Ureter (tissue), 1 donor: ENCODE results near the gene POLN. TPM values are rescaled to one million over a fixed set of nuclear protein-coding genes. Genes with fewer than 3 reads are reported as not detected.

Experiments used
- DNase-seq: peaks from one replicate; pipeline ENCODE4 v3.0.0-alpha.2; 2020; ENCODE audit warnings: low spot score
- total RNA-seq: library from RNA; stranded (reverse); gene quantifications from one replicate; pipeline ENCODE4 v1.2.4, GENCODE V29; 2023
- donor health status: DM: yes; HTN: yes; CAD: no.

POLN gene
- total RNA-seq, 1 donor from 2014 or later, result 3.1 TPM

DNA sequence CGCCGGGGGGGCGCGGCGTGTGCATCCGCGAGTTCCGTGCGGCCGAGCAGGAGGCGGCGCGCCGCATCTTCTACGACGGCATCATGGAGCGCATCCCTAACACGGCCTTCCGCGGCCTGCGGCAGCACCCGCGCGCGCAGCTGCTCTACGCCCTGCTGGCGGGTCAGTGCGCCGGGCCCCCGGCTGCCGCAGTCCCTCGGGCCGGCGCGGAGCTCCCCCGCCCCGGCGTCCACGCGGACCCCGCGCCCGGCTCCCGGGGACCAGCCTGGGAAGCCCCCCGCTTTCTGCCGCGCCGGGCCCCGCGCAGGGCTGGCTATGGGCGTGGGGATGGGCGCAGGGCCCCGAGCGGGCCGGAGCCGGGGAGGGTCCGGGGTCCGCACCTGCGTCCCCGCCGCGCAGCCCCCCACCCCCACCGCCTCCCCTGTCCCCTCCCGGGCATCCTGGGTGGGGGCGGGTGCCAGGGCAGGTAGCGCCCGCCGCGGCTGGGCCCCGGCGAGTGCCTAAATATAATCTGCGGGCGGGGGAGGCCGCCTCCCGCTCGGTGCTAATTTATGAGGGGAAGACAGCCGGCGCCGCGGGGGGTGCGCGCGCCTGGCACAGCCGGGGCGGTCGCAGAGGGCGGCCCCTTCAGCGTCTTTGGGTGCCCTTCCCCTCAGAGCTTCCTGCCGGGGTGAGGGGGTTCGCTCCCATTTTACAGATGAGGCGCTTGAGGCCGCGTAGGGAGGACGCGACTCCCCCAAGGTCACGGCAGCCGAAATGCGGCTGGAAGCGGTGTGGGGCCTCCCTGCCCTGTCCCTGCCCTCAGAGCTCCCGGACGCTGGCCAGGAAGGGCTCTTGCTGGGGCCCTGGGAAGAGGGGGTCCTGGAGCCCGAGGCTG is 182.0 kb downstream of the POLN start:
- DNase-seq, result no peak

DNA sequence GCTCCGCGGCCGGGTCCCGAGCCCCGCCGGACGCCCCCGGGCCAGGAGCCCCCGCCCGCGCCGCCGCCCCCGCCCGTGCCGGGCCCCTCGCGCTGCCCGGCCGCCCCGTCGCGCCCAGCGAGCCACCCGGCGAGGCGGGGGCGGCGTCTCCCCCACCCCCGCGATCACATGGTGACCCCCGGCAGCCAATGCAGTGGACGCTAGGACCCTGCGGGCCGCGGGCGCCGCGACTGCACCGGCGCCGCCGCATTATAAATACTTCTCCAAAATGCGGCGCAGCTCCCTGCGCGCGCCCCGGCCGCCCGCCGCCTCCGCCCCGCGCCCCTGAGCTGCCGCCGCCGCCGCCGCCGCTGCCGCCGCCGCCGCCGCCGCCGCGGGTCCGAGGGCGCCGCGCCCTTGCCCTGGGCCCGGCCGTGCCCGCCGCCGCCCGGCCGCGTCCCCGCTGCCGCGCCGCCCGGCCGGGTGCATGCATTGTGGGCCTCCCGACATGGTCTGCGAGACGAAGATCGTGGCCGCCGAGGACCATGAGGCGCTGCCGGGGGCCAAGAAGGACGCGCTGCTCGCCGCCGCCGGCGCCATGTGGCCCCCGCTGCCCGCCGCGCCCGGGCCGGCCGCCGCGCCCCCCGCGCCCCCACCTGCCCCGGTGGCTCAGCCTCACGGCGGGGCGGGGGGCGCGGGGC is 182.7 kb downstream of the POLN start, which contains the start of gene NAT8L:
NAT8L (plus strand) TSS at position 282 of the 680 bp plus-strand sequence; CDS start at position 467, 185 bp downstream.
- DNase-seq, result no peak

DNA sequence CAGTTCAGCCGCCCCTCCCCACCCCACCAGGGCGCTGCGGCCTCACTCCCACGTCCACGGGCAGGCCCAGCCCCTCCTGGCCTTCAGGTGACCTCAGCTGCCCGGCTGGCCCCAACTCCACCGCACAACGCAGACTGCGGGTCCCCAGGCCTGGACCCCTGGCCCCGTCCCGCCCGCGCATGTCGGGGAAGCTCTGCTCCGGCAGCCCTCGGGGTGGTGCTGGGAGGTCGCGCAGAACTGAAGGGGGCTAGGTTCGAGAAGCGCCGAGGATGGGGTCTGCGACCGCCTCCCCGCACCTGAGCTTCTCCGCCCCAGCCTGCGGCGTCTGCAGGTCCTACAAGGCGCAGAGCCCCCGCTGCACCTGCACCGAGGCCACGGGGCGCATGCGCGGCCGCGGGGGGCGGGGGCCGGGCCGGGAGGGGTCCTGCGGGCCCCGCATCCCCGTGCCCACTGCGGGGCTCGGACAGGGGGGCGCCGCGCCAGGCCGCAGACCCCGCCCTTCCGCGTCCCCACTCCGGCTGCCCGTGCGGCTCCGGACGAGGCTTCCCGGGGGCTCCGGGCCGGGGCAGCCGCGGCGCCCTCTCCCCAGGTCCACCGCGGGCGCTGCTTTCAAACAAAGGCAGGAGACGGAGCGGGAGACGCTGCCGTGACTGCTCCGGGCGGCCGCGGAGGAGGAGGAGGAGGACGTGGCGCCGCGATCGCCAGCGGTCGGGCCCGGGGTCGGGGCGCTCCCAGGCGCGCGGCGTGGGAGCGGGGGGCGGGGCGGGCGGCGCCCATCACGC is 183.5 kb downstream of the POLN start:
- DNase-seq, result no peak

DNA sequence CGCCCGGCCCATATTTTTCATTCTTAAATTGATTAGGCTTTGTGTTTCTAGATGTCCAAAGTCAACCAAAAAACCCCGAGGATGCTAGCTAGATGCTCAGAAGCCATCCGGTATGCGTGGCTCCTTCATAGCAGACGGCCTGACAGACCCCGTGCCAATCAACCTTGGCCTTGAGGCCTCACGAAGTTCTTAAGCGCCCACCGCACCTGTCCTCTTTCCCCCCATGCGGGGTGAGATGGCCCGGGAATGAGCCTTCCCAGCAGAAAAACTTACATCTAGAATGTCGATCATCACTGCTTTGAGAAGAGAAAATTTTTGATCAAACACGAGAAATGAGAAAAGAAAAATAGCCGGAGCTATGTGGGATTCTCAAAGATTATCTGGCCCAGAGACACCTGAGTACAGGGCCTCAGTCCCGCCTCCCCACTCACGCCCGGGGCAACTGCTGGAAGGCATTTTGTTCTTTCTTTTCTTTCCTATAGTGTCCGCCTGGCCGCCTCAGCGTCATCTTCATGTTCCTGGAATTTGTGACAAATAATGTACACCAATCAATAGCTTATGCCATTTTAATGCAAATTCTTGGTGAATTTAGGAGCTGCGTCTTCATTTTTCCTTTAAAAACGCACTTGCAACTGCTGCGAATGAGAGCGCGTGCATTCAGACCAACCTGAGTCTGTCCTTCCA is 184.4 kb downstream of the POLN start:
- DNase-seq, result no peak

DNA sequence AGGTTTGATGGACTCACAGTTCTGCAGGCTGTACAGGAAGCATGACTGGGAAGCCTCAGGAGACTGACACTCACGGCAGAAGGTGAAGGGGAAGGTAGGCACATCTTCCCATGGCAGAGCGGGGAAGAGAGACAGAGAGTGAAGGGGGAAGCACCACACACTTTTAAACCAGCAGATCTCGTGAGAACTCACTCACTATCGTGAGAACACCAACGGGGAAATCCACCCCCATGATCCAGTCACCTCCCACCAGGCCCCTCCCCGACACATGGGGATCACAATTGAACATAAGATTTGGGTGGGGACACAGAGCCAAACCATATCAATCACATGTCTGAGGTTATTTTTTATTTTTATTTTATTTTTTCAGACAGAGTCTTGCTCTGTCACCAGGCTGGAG is 187.7 kb downstream of the POLN start:
- no peak for DNase-seq

DNA sequence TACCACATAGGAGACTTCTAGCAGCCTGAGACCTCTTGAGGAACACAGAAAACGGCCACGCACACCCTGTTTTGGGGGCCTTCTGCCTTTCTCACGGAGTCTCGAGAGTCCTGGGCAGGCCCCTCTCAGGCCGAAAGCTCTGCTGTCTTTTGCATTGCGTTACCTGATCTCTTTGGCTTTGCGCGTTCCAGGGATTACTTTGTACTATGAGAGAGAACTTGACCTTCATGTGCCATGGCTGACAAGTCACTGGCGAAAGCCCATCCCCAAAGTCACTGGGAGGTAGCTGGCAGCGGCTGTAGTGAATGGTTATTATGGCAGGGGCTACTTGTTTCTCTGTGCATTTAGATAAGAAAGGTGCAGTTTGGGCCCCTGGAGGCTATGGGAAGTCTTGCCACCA is 190.8 kb downstream of the POLN start:
- no peak for DNase-seq

DNA sequence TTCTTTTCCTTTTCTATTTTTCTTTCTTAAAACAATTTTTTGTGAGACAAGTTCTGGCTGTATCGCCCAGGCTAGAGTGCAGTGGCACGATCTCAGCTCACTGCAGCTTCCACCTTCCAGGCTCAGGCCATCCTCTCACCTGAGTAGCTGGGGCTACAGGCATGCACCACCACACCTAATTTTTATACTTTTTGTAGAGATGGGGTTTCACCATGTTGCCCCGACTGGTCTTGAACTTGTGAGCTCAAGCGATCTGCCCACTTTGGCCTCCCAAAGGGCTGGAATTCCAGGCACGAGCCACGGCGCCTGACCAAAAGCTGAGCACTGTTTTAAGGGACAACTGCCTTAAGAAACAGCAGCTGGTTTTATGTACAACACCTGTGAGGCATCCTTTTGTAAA is 192.1 kb downstream of the POLN start:
- no peak for DNase-seq

DNA sequence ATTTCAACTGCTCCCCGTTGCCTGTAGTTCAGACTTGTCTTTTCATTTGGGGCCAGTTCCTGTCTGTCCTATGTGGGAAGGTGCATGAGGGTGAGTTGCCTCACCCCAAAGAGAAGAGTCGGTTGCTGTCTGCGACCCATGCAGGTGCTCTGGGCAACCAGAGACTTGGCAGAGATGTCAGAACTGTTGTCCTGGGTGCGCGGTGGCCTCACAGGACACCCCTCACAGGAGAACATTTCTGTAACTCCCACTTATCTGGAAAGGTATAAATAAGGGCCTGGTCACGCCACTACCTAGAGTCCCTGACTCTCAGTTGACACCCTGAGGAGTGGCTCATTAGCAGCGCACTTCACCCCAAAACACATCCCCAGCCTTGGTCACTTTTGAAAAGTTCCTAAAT is 192.5 kb downstream of the POLN start:
- no peak for DNase-seq

DNA sequence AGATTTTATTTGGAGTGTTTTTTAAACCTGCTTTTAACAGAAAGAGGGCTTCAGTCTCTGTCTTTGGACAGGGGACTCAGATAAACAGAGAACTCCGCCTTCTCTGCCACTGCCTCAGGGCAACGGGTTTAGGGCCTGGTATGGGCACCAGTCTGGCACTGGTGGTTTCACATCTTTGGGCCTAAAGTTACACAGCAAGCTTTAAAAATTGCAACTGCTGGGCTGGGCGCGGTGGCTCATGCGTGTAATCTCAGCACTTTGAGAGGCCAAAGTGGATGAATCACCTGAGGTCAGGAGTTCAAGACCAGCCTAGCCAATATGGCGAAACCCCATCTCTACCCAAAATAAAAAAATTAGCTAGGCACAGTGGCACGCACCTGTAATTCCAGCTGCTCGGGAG is 193.1 kb downstream of the POLN start:
- DNase-seq, result no peak

DNA sequence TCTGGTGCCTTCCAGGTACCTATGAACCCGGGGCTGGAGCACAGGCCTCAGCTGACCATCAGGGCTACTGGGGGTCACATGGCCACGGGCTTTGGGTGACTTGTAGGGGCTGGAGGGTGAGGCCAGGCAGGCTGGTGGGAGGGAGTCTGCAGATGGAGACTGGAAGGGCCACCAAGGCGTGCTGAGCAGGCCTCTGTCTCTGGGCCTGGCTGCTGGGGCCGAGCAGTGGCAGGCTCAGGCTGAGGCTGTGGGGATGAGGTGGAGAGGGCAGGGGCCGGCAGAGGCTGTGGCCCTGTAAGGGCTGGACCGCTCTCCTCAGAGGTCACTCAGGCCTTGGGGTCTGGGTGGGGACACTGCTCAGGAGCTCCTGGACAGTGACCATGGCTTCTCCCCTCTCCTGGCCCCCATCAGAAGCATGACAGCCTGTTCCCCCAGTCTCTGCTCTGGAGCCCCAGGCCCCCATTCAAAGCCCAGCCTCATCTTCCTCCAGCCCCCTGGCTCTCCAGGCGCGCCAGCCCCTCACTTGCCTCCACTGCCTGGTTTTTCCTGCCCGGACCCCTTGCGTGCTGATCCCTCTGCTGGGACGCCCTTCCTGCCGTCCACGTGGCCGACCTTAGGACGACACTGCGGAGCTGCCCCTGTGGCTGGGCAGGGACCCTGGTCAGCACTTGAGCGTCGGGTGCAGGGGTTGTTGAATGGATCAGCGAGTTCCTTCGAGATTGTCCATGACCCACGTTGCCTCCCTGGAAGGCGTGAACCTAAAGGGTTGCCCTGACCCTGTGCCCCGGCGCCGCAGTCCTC is 193.9 kb downstream of the POLN start:
- no peak for DNase-seq

DNA sequence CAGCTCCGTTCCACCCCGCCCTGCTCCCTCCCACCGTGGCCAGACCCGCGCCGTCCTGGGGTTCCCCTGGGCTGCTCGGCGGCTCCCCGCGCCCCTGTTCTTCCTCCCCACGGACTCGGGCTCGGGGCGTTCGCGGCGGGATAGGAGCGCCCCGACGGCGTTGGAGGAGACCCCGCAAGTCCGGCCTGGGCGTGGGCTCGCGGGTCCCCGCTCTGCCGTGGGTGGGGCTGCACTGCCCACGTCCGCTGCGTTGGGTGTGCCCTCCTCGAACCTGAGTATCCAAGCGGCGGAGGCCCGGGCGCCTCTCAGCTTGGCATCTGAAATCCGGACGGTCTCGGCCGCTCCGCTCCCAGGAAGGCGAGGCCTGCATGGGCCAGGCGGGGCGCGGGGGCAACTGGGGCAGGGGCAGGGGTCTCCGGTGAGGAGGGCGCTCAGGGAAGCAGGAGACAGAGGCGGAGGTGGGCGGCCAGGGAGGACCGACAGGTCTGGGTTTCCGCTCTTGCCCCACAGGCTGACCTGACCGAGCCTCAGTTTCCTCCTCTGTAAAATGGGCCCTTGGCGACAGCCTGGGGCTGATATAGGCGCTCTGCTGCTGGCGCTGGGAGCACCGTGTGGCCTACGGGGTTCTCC is 194.8 kb downstream of the POLN start:
- DNase-seq, result no peak

DNA sequence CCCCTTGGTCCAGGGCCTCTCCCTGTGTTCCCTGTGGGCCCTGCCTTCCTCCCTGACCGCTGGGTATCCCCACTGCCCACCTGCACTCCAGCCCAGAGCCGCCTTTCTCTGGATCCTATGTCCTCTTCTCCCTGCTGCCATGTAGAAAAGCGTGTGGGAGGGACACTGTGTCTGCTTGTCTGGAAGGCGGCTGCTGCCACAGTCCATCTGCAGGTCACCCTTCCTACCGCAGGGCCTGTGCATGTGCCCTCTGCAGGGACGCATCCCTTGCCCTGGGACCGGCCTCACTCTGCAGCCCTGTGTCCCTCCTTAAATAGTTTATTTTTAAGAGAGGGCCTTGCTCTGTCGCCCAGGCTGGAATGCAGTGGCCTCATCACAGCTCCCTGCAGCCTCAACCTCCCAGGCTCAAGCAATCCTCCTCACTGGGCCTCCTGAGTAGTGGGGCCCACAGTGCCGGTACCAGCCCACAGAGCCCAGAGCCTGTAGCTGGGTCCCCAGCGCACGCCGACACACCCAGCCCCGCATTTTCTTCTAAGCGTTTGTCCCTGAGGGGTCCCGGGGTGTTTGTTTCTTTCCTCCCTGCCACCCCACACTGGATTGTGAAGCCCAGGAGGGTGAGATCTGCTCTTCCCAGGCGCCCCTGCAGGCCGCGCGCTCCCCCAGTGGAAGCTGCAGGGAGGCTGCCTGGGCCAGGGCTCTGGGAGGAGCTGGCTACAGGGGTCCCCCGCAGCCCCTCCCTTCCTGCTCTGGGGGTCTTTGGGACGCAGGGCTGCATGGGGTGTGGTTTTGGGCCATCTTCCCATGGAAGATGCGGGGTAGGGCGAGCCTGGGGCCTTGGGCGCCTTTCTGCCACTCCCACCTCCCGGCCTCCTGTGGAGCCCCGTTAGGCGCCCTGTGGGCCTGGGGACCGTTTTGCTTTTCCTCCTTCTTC is 195.6 kb downstream of the POLN start:
- DNase-seq, result no peak

DNA sequence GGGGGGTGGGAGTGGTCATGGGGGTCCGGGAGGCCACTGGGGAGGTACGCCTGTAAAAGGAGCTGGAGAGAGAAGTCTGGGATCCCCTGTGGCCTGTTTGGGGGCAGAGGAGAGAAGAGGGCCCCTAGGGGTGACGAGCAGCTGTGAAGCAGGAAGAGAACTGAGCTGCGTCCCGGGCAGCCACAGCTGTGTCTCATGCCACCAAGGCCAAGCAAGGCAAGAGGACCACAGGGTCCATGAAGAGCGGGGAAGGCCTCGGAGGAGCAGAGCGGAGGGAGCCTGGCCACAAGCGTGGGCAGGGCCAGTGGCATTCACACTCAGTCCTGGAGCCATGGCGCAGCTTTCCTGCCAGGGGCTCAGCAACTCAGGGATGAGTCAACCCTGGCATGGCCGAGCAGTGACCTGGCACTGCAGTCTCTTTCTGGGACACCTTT is 196.4 kb downstream of the POLN start:
- DNase-seq, result no peak

DNA sequence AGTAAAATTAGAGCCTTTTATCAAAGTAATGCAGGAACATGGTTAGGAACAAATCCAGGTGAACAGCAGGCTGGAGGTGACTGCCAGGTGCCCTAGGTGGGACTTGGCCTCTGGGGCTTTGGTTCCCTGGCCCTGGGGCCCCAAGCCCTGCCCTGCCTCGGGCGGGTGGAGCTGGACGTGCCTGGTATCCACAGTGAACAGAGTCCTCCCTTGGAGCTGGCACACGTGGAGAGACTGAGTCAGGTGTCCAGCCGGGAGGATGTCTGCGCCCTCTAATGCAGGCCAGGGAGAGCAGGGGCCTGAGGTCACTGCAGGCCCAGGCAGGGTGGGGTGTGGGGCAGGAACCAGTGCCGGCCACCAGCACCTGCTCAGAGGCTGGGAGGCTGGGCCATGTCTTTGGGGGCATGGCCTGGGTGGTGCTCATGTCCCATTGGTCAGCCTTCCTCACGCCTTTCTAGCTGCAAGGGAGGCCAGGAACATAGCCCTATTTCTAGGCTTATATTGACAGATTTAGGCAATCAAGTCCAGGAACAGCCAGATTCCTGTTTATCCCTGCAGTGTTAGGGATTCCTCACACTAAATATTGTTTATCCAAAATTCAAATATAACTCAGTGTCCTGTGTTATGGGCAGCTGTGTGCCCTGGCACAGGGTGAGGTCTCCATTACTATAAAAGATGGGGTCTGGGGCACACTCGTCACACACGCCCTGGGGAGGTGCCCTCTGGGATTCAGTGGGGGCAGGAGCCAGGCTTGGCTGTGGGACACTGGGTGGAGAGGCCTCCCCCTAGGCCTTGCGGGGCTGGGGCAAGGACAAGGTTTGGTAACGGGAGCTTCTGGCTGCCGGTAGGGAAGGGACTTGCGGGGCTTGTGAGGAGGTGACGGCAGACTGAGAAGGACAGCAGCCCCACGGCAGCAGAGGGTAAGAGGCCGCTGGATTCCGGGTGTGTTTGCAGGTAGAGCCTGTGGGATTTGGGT is 197.1 kb downstream of the POLN start:
- DNase-seq, result no peak

DNA sequence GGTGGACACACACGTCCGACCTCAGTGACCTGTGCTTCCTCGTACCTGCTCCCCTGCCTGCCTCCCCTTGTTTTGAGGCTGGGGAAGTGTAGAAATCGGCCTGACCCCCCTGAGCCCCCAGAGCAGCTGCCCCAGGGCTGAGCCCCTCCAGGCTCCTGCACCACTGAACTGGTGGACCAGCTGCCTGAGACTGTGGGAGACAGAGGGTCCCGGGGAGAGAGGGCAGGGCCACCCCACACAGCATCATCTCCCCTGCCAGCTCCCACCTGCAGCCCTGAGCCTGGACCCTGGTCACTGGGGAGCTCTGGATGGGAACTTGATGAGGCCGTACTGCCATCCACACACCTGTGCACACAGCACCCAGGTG is 197.8 kb downstream of the POLN start:
- DNase-seq, result no peak

DNA sequence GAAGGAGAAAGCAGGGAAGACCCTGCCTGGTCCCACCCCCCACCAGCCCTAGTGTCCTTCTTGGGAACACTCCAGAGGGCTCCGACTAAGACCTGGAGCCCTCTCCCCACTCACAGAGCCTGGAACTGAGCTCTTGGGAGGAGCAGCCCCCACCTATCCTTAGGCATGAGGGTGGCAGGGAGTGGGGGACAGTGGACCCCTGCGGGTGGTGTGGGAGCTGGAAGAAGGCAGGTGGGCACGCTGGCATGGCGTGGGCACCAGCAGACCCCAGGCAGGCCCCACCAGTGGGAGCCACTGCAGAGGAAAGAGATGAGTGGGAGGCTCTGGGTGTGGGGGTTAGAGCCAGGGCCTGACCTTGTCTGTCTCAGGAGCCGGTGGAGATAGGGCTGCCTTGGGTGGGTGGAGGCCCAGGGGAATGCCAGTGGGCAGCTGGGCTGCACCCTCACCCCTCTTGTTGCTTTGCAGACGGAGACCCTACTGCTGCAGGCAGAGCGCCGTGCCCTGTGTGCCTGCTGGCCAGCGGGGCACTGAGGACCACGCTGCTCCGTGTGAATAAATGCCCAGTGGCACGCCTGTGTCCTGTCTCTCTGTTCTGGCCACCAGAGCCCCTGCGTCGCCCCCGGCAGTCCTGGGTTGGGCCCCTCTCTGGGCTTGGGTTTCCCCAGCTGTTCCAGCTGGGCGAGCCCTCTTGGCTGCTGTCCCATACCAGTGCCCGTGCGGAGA is 198.4 kb downstream of the POLN start:
- no peak for DNase-seq

DNA sequence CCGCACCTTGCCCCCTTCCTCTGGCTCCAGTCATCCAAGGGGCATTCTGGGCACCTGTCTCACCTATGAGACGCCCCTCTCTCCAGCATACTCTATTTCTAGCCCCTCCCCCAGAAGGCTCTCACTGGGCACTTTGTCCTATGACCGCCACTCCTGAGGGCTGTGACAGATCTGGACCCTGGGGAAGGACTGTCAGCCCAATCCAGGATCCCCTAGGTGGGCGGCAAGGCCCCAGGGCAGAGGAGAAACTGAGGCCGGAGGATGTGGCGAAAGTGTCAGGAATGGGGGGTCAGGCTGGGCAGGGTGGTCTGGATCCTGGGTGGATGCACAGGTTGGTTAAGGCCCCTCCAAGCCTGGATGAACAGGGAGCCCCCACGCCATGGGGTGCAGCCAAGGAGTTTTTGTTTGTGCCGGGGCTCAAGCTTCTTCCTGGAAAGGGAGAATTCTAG is 198.9 kb downstream of the POLN start:
- no peak for DNase-seq
